AG10803 (cell line): ENCODE data around the gene PIAS3.
A peak's percentile ranks its signal among the peaks of the same experiment; 100 is the strongest.

ENCODE experiments used
- DNase-seq: peaks from one replicate; pipeline ENCODE4 v3.0.0; 2010; ENCODE audit warnings: low read depth
- H3K4me3 ChIP-seq: 2 replicates; pipeline ENCODE4 v1.5.1; 2011; ENCODE audit warnings: mild to moderate bottlenecking, low read length, control low read depth
- CTCF ChIP-seq: conservative IDR thresholded peaks from 2 replicates; pipeline ENCODE4 v1.5.1; 2011; ENCODE audit warnings: mild to moderate bottlenecking, low read length, control low read depth, inconsistent platforms

Gene PIAS3

GRCh38 chr1:145877923-145878486 lies 19.1 kb upstream of the PIAS3 start:
- DNase-seq, result no peak
- no peak for TF ChIP-seq CTCF
- H3K4me3 ChIP-seq, result no peak overlapping the region

- DNase-seq, result no peak
- no peak overlapping the region for H3K4me3 ChIP-seq
- TF ChIP-seq CTCF, result no peak
These were observed 15.8 kb upstream of the PIAS3 start for GRCh38 chr1:145874646-145875045.

GRCh38 chr1:145871994-145872924 lies 13.4 kb upstream of the PIAS3 start:
- no peak; the same call in 1 of the 2 replicates for TF ChIP-seq CTCF
- DNase-seq, result peak; percentile 55
- peak overlapping the region; percentile 61 for H3K4me3 ChIP-seq

GRCh38 chr1:145868232-145868631 lies 9.4 kb upstream of the PIAS3 start:
- no peak overlapping the region for H3K4me3 ChIP-seq
- DNase-seq, result no peak
- TF ChIP-seq CTCF, result no peak

- no peak overlapping the region for H3K4me3 ChIP-seq
- no peak for DNase-seq
- no peak for TF ChIP-seq CTCF
These were observed 4.6 kb upstream of the PIAS3 start for GRCh38 chr1:145863282-145864018.

GRCh38 chr1:145859491-145860023 lies 676 bp upstream of the PIAS3 start:
- H3K4me3 ChIP-seq, result peak overlapping the region; percentile 96
- TF ChIP-seq CTCF, result no peak
- peak; percentile 87 for DNase-seq
